CD4-positive, alpha-beta memory T cell (primary cell): ENCODE data around the gene MRPL51. TPM values are rescaled to one million over a fixed set of nuclear protein-coding genes. Genes with fewer than 3 reads are reported as not detected.

ENCODE experiments used
- CTCF ChIA-PET: fragments of 350-600 bp; sonication (Branson Sonifier 250); formaldehyde crosslinking; loops from one replicate; lab custom pipeline; 2021; ENCODE audit warnings: inconsistent platforms; ENCODE audit not compliant: partially characterized antibody; lab: Charles Lee
- POLR2A ChIA-PET: fragments of 350-600 bp; sonication (Branson Sonifier 250); formaldehyde crosslinking; loops from one replicate; lab custom pipeline; 2021; ENCODE audit not compliant: partially characterized antibody; lab: Charles Lee
- DNase-seq, 5 donors: peaks; one replicate each; pipeline versions ENCODE4 v3.0.0 to v3.0.0-alpha.2; 2020 to 2022; ENCODE audit warnings: mixed read lengths in 1 of 5
- H3K27ac ChIP-seq: one replicate; pipeline ENCODE4 v1.7.0; 2013; ENCODE audit warnings: low read depth, low read length
- H3K27me3 ChIP-seq: 2 replicates; pipeline ENCODE4 v1.7.0; 2013; ENCODE audit warnings: mild to moderate bottlenecking, low read length, moderate library complexity; ENCODE audit not compliant: insufficient read depth
- H3K36me3 ChIP-seq: 2 replicates; pipeline ENCODE4 v1.7.0; 2013; ENCODE audit warnings: mild to moderate bottlenecking, low read length, moderate library complexity; ENCODE audit not compliant: insufficient read depth
- H3K4me1 ChIP-seq: 2 replicates; pipeline ENCODE4 v1.7.0; 2013; ENCODE audit warnings: mild to moderate bottlenecking, low read length, moderate library complexity; ENCODE audit not compliant: insufficient read depth
- H3K4me3 ChIP-seq, 2 donors: one replicate each; pipeline ENCODE4 v1.7.0; 2013; ENCODE audit warnings: low read length in 2 of 2, mild to moderate bottlenecking in 1 of 2
- H3K9me3 ChIP-seq, 2 donors: one replicate each; pipeline ENCODE4 v1.7.0; 2013; ENCODE audit warnings: low read length in 2 of 2, control low read depth in 1 of 2; ENCODE audit not compliant: control insufficient read depth in 1 of 2
- H3K27ac Mint-ChIP-seq, 7 donors: one replicate each; pipeline ENCODE4 v1.8.0; 2020 to 2021; ENCODE audit warnings: mixed read lengths in 7 of 7, mild to moderate bottlenecking in 6 of 7, inconsistent platforms in 3 of 7, moderate library complexity in 3 of 7
- H3K27me3 Mint-ChIP-seq, 2 donors: one replicate each; pipeline ENCODE4 v1.8.0; 2020 to 2021; ENCODE audit warnings: mixed read lengths in 2 of 2
- H3K36me3 Mint-ChIP-seq, 2 donors: one replicate each; pipeline ENCODE4 v1.8.0; 2020 to 2021; ENCODE audit warnings: mixed read lengths in 2 of 2, inconsistent platforms in 1 of 2, mild to moderate bottlenecking in 1 of 2
- H3K4me1 Mint-ChIP-seq, 4 donors: one replicate each; pipeline ENCODE4 v1.8.0; 2020 to 2021; ENCODE audit warnings: mixed read lengths in 4 of 4, mild to moderate bottlenecking in 1 of 4
- H3K4me3 Mint-ChIP-seq, 8 donors: one replicate each; pipeline ENCODE4 v1.8.0; 2020 to 2021; ENCODE audit warnings: mixed read lengths in 8 of 8, mild to moderate bottlenecking in 7 of 8, moderate library complexity in 6 of 8, inconsistent platforms in 3 of 8
- H3K9me3 Mint-ChIP-seq, 8 donors: one replicate each; pipeline ENCODE4 v1.8.0; 2020 to 2021; ENCODE audit warnings: mixed read lengths in 8 of 8, mild to moderate bottlenecking in 5 of 8, inconsistent platforms in 3 of 8, moderate library complexity in 1 of 8
- intact Hi-C: fragments of 100-400 bp; cut with micrococcal nuclease; formaldehyde crosslinking; loops from one replicate; pipeline ENCODE4 v1.15.1; 2023
- polyA plus RNA-seq, 2 donors: library from polyadenylated mRNA; unstranded; fragments of 300-500 nt; fragmentation: Illumina TruSeq; gene quantifications; one replicate each; pipeline ENCODE4 v1.2.3, GENCODE V29; 2021
- total RNA-seq, 2 experiments: library from RNA; stranded (reverse); gene quantifications; one replicate each; pipeline ENCODE4 v1.2.3, GENCODE V29; 2021

The MRPL51 gene
- total and polyA plus RNA-seq, 4 experiments from 2014 or later = 85.1 to 205 (median 144) TPM

DNA sequence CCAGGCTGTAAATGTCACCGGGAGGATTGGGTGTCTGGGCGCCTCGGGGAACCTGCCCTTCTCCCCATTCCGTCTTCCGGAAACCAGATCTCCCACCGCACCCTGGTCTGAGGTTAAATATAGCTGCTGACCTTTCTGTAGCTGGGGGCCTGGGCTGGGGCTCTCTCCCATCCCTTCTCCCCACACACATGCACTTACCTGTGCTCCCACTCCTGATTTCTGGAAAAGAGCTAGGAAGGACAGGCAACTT is 42.6 kb upstream of the MRPL51 start:
- Histone ChIP-seq H3K4me3 (peak overlapping the region; percentile 79 to 81), H3K27ac (peak overlapping the region; percentile 86), H3K36me3 (peaks cover 30% of the 10 kb centered on the region), H3K4me1 (peaks cover 77% of the 10 kb centered on the region), H3K27me3 (no peaks in the 10 kb centered on the region), H3K9me3 (no peaks in the 10 kb centered on the region)
- POLR2A ChIA-PET = interaction anchor here (0.8 to 10.5 kb wide), 29 partner anchors 10 to 213 kb away, joined by 3 to 237 read pairs (median 9); partner anchors contain the start of genes CD27, CHD4, IFFO1 and MRPL51
- Mint-ChIP-seq H3K36me3 (peaks cover 22 to 73% of the 10 kb centered on the region in 2 donors), H3K27ac (peak overlapping the region; percentile 88 to 99 (median 99)), H3K9me3 (no peaks in the 10 kb centered on the region), H3K27me3 (no peaks in the 10 kb centered on the region), H3K4me3 (peak overlapping the region; percentile 90 to 98 (median 94)), H3K4me1 (peaks cover 39 to 82% (median 59%) of the 10 kb centered on the region in 4 donors)
- DNase-seq = no peak
- intact Hi-C loops = loop anchor here (2.0 kb wide), 1 partner anchor 21 kb away; the partner anchor contains the start of gene IFFO1
- CTCF ChIA-PET = interaction anchor here (0.6 to 8.0 kb wide), 18 partner anchors 17 to 212 kb away, joined by 3 to 162 read pairs (median 12); partner anchors contain the start of genes CD27, MRPL51 and VAMP1

- intact Hi-C loops = loop anchor here (1.0 to 2.0 kb wide), 4 partner anchors 22 to 200 kb away; partner anchors contain the start of genes IFFO1, MRPL51 and VAMP1
- peak; percentile 69 to 88 (median 74) for DNase-seq
- Mint-ChIP-seq H3K4me3 (peak overlapping the region; percentile 90 to 98 (median 94)), H3K36me3 (peaks cover 26 to 74% of the 10 kb centered on the region in 2 donors), H3K4me1 (peaks cover 36 to 77% (median 54%) of the 10 kb centered on the region in 4 donors), H3K27me3 (no peaks in the 10 kb centered on the region), H3K9me3 (peaks cover 0 to 1% (median 0%) of the 10 kb centered on the region in 8 donors), H3K27ac (peak overlapping the region; percentile 88 to 99 (median 99))
- POLR2A ChIA-PET = interaction anchor here (0.6 to 10.5 kb wide), 36 partner anchors 9 to 409 kb away, joined by 3 to 237 read pairs (median 8); partner anchors contain the start of genes C12orf57, CD27, CD4 and CHD4
- no peaks in the 10 kb centered on the region for H3K27me3 ChIP-seq
- peak overlapping the region; percentile 86 for H3K27ac ChIP-seq
- H3K9me3 ChIP-seq = no peaks in the 10 kb centered on the region
- peaks cover 72% of the 10 kb centered on the region for H3K4me1 ChIP-seq
- H3K36me3 ChIP-seq = peaks cover 35% of the 10 kb centered on the region
- CTCF ChIA-PET = interaction anchor here (0.8 to 8.0 kb wide), 15 partner anchors 17 to 212 kb away, joined by 3 to 162 read pairs (median 16); partner anchors contain the start of genes CD27, MRPL51 and VAMP1
- peak overlapping the region; percentile 79 to 81 for H3K4me3 ChIP-seq
Observed at GRCh38 chr12:6534945-6535696, 42.1 kb upstream of the MRPL51 start.

DNA sequence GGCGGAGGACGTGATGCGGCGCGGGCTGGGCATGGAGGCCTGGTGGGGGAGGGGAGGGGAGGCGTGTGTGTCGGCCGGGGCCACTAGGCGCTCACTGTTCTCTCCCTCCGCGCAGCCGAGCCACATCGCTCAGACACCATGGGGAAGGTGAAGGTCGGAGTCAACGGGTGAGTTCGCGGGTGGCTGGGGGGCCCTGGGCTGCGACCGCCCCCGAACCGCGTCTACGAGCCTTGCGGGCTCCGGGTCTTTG is 41.6 kb upstream of the MRPL51 start:
- Mint-ChIP-seq H3K4me3 (peak overlapping the region; percentile 90 to 98 (median 94)), H3K27me3 (no peaks in the 10 kb centered on the region), H3K36me3 (peaks cover 30 to 77% of the 10 kb centered on the region in 2 donors), H3K4me1 (peaks cover 33 to 72% (median 49%) of the 10 kb centered on the region in 4 donors), H3K27ac (peak overlapping the region; percentile 88 to 99 (median 99)), H3K9me3 (peaks cover 0 to 1% (median 0%) of the 10 kb centered on the region in 8 donors)
- Histone ChIP-seq H3K27ac (peak overlapping the region; percentile 86), H3K4me3 (peak overlapping the region; percentile 79 to 81), H3K4me1 (peaks cover 67% of the 10 kb centered on the region), H3K36me3 (peaks cover 40% of the 10 kb centered on the region), H3K27me3 (no peaks in the 10 kb centered on the region), H3K9me3 (no peaks in the 10 kb centered on the region)
- ChIA-PET POLR2A (interaction anchor here (0.6 to 10.5 kb wide), 30 partner anchors 12 to 409 kb away, joined by 3 to 237 read pairs (median 8); partner anchors contain the start of genes C12orf57, CD27, CD4 and COPS7A), CTCF (interaction anchor here (1.6 to 8.0 kb wide), 12 partner anchors 18 to 211 kb away, joined by 3 to 162 read pairs (median 20); partner anchors contain the start of genes CD27 and VAMP1)
- no peak for DNase-seq
- intact Hi-C loops = loop anchor here (1.0 to 2.0 kb wide), 4 partner anchors 22 to 199 kb away; partner anchors contain the start of genes IFFO1, MRPL51 and VAMP1

GRCh38 chr12:6533923-6534694 is 41.0 kb upstream of the MRPL51 start, which contains the start of gene GAPDH:
Gene GAPDH (plus strand): TSS chr12:6534517. CDS start chr12:6534833, 316 bp downstream.
- H3K36me3 Mint-ChIP-seq = peaks cover 27 to 77% of the 10 kb centered on the region in 2 donors
- H3K4me3 ChIP-seq = peak within 1 kb of the TSS; percentile 79 to 81

DNA sequence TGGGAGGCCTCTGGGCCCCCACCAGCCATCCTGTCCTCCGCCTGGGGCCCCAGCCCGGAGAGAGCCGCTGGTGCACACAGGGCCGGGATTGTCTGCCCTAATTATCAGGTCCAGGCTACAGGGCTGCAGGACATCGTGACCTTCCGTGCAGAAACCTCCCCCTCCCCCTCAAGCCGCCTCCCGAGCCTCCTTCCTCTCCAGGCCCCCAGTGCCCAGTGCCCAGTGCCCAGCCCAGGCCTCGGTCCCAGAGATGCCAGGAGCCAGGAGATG is 40.5 kb upstream of the MRPL51 start:
- H3K27ac ChIP-seq = peak overlapping the region; percentile 86
- H3K27me3 ChIP-seq = no peaks in the 10 kb centered on the region
- peak in 1 of 5 donors; percentile 25 for DNase-seq
- peaks cover 31 to 78% of the 10 kb centered on the region in 2 donors for H3K36me3 Mint-ChIP-seq
- H3K9me3 Mint-ChIP-seq = peaks cover 0 to 1% (median 0%) of the 10 kb centered on the region in 8 donors
- intact Hi-C loops = no loop called here
- H3K9me3 ChIP-seq = no peaks in the 10 kb centered on the region
- H3K4me3 Mint-ChIP-seq = peak overlapping the region; percentile 77 to 98 (median 92)
- peaks cover 56% of the 10 kb centered on the region for H3K4me1 ChIP-seq
- H3K27ac Mint-ChIP-seq = peak overlapping the region; percentile 88 to 99 (median 97)
- peak overlapping the region; percentile 79 to 81 for H3K4me3 ChIP-seq
- POLR2A ChIA-PET = interaction anchor here (0.7 to 10.5 kb wide), 23 partner anchors 9 to 372 kb away, joined by 3 to 237 read pairs (median 10); partner anchors contain the start of genes CD27, COPS7A, MRPL51 and NCAPD2
- H3K27me3 Mint-ChIP-seq = no peaks in the 10 kb centered on the region
- H3K4me1 Mint-ChIP-seq = peaks cover 30 to 65% (median 44%) of the 10 kb centered on the region in 4 donors
- CTCF ChIA-PET = interaction anchor here (1.5 to 7.9 kb wide), 9 partner anchors 38 to 210 kb away, joined by 3 to 162 read pairs (median 11); partner anchors contain the start of gene CD27
- peaks cover 45% of the 10 kb centered on the region for H3K36me3 ChIP-seq

More at GRCh38 chr12:6533923-6534694, 41.0 kb upstream of the MRPL51 start, which contains the start of gene GAPDH:
- Mint-ChIP-seq H3K4me3 (peak within 1 kb of the TSS; percentile 90 to 98 (median 94)), H3K27me3 (no peaks in the 10 kb centered on the region), H3K4me1 (peaks cover 30 to 67% (median 45%) of the 10 kb centered on the region in 4 donors), H3K27ac (peak within 1 kb of the TSS; percentile 88 to 99 (median 99)), H3K9me3 (peaks cover 0 to 1% (median 0%) of the 10 kb centered on the region in 8 donors)
- peaks cover 43% of the 10 kb centered on the region for H3K36me3 ChIP-seq
- CTCF ChIA-PET = interaction anchor here (1.6 to 8.0 kb wide), 12 partner anchors 18 to 211 kb away, joined by 3 to 162 read pairs (median 20); partner anchors contain the start of genes CD27 and VAMP1
- POLR2A ChIA-PET = interaction anchor here (0.6 to 10.5 kb wide), 28 partner anchors 8 to 410 kb away, joined by 3 to 237 read pairs (median 9); partner anchors contain the start of genes C12orf57, CD27, CD4 and COPS7A
- peak; percentile 85 to 89 (median 88) for DNase-seq
- peak within 1 kb of the TSS; percentile 86 for H3K27ac ChIP-seq
- H3K4me1 ChIP-seq = peaks cover 62% of the 10 kb centered on the region
- no peaks in the 10 kb centered on the region for H3K9me3 ChIP-seq
- H3K27me3 ChIP-seq = no peaks in the 10 kb centered on the region
- intact Hi-C loops = loop anchor here (1.0 to 2.0 kb wide), 4 partner anchors 23 to 199 kb away; partner anchors contain the start of genes IFFO1, MRPL51 and VAMP1

DNA sequence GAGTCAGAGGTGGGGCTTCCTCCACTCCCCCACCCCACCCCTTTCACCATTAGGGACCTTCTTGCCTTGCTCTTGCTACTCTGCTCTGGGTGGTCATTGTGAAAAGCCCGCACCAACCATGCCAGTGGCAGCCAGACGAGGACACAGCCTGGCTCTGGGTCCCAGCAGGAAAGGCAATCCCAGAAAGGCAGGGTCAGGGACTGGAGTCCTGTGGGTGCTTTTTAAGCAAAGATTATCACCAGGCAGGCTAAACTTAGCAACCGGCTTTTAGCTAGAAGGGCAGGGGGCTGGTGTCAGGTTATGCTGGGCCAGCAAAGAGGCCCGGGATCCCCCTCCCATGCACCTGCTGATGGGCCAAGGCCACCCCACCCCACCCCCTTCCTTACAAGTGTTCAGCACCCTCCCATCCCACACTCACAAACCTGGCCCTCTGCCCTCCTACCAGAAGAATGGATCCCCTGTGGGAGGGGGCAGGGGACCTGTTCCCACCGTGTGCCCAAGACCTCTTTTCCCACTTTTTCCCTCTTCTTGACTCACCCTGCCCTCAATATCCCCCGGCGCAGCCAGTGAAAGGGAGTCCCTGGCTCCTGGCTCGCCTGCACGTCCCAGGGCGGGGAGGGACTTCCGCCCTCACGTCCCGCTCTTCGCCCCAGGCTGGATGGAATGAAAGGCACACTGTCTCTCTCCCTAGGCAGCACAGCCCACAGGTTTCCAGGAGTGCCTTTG is 40.0 kb upstream of the MRPL51 start:
- H3K4me1 Mint-ChIP-seq = peaks cover 30 to 61% (median 42%) of the 10 kb centered on the region in 4 donors
- intact Hi-C loops = no loop called here
- peaks cover 45% of the 10 kb centered on the region for H3K36me3 ChIP-seq
- ChIA-PET CTCF (interaction anchor here (0.9 to 2.2 kb wide), 6 partner anchors 19 to 72 kb away, joined by 3 to 6 read pairs (median 3); no protein-coding TSS in a partner anchor), POLR2A (interaction anchor here (0.8 to 10.5 kb wide), 16 partner anchors 21 to 426 kb away, joined by 3 to 237 read pairs (median 4); partner anchors contain the start of genes COPS7A, MRPL51, TAPBPL and TNFRSF1A)
- peaks cover 51% of the 10 kb centered on the region for H3K4me1 ChIP-seq
- H3K4me3 Mint-ChIP-seq = peak overlapping the region; percentile 77 to 98 (median 92)
- peaks cover 35 to 81% of the 10 kb centered on the region in 2 donors for H3K36me3 Mint-ChIP-seq
- no peaks in the 10 kb centered on the region for H3K27me3 Mint-ChIP-seq
- peak overlapping the region; percentile 88 to 99 (median 97) for H3K27ac Mint-ChIP-seq
- peak overlapping the region; percentile 86 for H3K27ac ChIP-seq
- H3K4me3 ChIP-seq = peak overlapping the region; percentile 79 to 81
- peak in 4 of 5 donors; percentile 24 to 60 (median 31) for DNase-seq
- H3K27me3 ChIP-seq = no peaks in the 10 kb centered on the region
- H3K9me3 ChIP-seq = no peaks in the 10 kb centered on the region
- peaks cover 0 to 1% (median 0%) of the 10 kb centered on the region in 8 donors for H3K9me3 Mint-ChIP-seq
